GM19463 (cell line): Measurements from ENCODE around the gene UBALD1.
A peak's percentile ranks its signal among the peaks of the same experiment; 100 is the strongest.
"Not testable (repeated sequence)": the region's sequence is repeated elsewhere in the genome, so short reads cannot be mapped to it uniquely, and the experiment has no call there.

Experiments
- ATAC-seq: cut with Tn5 transposase; IDR thresholded peaks from one replicate; pipeline ENCODE4 v1.9.1; 2021; ENCODE audit warnings: mild to moderate bottlenecking, moderate library complexity; ENCODE audit not compliant: unreplicated experiment

UBALD1 gene

DNA sequence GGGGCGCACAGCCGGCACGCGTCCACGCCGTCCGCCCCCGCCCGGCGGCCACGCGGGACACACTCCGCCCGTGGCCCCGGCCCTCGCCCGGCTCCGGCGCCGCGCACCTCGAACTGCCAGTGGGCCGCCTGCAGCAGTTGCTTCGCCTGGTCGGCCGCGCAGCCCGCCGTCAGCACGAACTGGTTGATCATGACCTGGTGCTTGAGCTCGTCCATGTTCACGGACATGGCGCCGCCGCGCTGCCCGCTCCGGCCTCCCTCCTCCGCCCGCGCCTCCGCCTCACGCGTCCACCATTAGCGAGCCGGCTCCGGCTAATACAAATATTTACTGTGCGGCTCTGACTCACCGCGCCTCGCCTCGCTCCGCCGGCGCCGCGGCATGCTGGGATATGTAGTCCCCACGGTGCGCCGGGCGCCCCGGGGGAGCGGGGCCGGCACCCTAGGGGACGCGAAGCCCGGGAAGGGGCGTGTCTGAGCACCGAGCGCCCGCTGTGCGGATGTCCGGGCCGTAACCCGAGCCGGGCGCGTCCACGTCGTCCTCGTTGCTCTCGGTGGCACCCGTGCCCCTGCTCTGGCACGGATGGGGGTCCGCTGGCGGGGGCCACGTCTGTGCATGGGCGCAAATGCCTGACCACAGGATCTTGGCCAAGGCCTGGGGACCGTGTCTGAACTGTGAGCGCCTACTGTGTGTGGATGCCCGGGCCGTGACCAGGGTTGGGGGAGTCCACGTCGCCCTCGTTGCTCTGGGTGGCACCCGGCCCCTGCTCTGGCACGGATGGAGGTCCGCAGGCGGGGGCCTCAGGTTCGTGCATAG lies at the start of gene UBALD1:
UBALD1 (minus strand) TSS at position 318 of the 813 bp plus-strand sequence; CDS start at position 227, 91 bp downstream.
- peak; percentile 52 for ATAC-seq

DNA sequence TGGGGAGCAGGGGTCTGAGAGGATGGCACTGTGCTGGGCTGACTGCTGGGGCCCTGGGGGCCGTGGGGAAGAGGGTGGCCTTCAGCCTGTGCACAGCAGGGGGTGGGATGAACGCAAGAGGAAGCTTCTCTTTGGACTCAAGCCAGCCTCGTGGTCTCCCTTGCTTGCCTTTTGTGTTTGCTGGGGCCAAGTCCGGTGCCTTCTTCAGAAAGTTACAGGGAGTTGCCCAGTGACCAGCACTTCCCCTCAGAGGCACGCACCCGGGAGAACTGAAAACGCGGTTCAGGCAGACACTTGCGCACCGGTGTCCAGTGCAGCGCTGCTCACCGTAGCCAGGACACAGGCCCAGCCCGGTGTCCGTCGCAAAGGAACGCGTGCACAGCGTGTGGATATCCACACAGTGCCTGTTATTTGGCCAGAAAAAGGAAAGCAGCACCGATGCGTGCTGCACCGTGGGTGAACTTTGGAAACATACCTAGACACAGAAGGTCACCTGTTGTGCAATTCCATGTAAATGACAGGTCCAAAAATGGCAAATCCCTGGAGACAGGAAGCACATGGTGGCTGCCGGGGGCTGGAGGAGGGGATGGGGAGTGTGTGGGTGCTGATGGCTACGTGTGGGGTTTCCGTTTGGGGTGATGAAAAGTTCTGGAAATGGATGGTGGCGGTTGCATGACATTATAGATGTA lies 49.2 kb upstream of the UBALD1 start:
- no peak for ATAC-seq

DNA sequence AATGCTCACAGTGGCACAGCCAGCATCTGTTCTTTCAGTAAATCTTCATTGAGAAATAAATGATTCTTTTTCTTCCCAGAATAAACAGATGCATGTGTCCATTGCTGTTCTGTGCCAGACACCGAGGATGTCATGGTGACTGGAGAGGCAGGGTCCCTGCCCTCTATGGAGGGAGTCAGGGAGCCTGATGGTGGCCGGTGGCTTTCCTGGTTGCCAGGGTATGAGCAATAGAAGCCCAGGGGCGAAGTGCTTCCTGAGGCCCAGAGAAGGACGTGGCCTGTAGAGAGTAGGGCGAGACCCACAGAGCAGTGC lies 48.7 kb upstream of the UBALD1 start:
- ATAC-seq: no peak

DNA sequence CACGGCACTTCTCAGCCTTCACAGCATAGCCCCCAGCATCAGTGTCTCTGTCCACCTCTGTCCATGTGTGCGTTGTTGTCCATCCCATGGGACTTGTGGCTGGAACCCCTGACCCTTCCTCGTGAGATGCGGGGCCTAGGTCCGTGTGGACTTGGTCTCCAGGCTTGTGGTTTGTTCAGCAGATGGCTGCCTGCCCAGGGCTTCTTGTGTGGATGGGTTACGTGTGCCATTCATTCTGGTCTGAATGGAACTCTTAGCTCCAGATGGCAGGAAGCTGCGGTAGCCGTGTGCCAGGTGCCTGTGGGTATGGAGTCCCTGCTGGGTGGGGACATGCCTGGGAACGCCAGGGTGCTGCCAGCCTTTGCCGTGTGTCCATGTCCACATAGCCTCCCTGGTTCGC lies 47.0 kb upstream of the UBALD1 start:
- ATAC-seq: no peak

DNA sequence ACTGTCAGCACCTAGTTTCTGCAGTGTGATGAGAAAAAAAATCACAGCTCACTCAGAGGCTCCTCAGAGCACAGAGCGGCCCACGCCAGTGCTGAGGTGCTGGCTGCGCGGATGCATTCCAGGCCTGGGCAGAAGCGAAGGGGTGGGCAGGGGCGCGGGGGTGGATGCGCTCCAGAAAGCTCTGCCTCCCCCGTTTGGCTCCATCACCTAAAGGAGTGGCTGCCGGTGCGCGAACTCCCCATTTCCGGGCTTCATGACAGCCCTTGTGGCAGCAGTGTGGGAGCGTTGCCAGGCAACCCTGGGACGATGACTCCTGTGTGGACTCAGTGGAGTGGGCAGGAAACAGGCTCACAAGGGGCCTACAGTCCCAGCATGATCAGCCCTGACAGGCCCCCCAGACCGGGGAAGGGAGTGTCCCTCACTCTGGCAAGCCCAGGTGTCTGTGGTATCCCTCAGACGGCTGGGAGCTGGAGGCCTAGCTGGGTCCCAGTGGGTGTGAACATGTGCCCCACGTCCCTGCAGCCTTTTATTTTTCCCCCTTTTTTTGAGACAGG lies 45.8 kb upstream of the UBALD1 start:
- ATAC-seq: peak; percentile 45

DNA sequence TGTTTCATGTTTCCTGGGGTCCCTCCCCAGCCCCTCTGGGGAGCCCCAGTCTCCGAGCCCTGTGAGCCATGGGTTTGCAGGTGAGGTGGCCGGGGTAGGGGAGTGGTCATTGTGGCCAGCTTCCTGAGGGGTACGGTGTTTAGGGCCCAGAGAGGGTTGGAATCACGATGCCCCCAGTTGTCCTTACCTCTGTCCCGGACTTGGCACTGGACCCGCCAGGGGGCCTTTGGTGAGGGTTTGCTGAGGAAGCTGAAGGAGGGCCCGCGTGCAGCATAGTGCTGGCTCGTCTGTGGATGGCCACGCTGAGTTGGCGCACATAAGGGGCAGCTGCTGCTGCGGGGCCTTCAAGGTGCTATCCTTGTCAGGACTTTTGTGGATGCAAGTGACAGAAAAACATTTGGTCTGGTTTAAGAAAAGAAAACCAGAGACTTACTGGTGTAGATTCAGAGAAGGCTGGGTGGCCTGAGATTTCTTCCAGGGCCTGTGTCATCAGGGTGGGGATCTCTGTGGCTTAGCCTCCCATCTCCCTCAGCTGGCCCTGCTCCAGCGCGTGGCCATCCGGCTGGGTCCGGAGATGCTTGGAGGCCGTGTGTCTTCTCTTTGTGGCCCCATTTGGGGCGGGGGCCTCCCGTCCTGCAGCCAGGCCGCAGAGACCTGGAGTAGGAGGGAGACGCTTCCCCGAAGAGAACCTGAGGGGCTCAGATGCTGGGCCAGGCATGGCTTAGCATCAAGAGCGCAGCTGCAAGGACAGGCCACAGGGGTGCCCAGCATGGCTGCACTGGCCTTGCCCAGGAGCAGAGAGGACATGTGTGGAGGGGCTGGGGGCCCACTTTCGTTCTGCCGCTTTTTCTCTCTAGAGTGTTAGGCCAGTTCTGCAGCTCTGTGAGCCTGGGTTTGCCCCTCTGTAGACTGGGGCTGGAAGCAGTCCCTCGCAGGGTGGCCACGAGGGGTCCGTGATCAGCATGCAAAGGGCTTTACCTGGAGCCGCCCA lies 45.0 kb upstream of the UBALD1 start:
- ATAC-seq: no peak

DNA sequence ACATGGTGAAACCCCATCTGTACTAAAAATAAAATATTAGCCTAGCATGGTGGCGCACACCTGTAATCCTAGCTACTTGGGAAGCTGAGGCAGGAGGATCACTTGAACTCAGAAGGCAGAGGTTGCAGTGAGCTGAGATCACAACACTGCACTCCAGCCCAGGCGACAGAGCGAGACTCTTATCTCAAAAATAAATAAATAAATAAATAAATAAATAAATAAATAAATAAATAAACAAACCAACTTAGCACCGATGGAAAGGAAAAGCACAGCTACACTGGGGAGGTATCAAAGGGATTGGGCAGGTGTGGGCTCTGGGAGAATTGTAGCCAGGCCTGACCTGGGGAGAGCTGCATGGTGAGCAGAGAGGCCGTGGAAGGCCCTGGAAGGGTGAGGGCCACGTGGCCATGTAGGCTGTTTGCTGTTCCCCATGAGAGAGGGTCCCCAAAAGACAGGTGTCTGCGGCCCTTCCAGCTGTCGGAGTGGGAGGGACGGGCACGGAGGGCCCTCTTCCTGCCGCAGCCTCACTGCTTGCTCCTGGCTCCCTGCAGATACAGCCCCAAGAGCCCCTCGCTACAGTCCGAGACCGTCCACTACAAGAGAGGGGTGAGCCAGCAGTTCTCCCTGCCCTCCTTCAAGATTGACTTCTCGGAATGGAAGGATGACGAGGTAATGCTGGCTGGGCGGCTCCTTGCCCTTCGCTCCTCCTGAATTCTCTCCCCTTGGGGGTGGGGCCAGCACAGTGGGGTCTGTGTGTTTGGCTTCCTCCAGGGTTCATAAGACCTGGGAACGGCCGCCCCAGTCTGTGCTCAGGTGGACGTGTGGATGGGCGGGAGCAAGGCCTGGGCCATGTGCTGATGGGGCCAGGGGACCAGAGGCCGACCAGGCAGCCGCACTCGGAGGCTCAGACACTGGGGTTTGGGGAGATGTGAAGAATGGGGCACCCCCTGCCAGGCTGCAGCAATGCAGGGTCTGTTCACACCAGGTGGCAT lies 42.3 kb upstream of the UBALD1 start:
- ATAC-seq: no peak

DNA sequence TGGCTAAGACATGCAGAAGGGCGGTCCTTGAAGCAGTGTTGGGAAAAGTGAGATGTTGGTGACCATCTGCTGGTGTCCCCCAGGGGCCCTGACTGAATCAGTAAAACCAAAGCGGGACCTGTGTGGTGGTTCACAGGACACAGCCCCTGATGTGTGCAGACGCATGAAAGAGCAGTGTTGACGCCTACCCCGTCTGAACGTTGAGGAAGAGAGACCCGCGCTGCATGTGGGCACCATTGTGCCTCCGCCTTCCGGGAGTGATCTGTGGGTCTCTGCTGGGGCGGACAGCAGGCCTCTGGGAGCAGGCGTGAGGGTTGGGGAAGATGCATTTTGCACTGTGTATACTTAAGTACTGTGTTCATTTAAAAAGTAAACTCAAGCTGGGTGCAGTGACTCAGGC lies 41.5 kb upstream of the UBALD1 start:
- no peak for ATAC-seq

DNA sequence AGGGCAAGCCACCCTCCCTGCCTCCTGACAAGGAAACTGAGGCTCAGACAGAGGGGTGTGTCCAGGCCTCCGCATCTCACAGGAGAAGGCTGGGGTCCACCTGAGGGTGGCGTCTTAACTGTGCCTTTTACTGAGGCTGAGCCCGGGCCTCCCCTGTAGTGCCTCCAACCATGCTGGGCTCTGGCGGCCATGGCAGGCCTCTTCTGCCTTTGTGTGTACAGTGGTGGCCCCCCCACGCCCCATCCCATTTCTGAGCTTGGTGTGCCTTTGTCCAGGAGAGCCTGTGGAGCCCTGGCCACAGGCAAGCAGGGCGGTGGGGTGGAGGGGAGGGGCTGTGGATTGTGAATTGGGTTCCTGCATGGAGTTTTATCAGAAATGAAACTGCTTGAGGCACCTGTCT lies 41.1 kb upstream of the UBALD1 start:
- ATAC-seq: no peak

DNA sequence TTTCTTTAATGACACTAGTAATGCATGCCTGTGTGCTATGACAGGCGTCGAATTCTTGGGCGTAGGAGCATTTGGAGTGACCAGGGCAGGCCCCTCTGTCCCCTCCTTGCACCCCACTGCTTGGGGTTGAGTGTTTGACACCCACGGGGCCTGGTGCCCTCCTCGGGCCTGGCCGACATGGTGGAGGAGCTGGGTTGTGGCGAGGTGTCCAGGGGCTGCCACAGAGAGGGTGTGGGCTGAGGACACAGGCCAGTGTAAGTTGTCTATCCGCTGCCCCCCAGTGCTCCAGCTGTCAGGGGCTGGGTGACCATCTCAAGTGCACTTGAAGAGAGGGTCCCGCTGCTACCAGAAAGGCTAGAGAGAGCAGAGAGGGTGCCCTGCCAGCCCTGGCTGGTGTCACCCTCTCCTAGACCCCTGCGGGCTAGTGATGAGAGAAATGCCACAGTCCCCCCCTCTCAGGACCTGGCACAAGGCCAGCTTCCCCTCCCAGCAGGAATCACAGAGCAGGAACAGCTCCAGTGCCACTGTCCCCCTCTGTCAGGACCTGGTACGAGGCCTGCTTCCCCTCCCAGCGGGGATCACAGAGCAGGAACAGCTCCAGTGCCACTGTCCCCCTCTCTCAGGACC lies 40.4 kb upstream of the UBALD1 start:
- ATAC-seq: no peak

DNA sequence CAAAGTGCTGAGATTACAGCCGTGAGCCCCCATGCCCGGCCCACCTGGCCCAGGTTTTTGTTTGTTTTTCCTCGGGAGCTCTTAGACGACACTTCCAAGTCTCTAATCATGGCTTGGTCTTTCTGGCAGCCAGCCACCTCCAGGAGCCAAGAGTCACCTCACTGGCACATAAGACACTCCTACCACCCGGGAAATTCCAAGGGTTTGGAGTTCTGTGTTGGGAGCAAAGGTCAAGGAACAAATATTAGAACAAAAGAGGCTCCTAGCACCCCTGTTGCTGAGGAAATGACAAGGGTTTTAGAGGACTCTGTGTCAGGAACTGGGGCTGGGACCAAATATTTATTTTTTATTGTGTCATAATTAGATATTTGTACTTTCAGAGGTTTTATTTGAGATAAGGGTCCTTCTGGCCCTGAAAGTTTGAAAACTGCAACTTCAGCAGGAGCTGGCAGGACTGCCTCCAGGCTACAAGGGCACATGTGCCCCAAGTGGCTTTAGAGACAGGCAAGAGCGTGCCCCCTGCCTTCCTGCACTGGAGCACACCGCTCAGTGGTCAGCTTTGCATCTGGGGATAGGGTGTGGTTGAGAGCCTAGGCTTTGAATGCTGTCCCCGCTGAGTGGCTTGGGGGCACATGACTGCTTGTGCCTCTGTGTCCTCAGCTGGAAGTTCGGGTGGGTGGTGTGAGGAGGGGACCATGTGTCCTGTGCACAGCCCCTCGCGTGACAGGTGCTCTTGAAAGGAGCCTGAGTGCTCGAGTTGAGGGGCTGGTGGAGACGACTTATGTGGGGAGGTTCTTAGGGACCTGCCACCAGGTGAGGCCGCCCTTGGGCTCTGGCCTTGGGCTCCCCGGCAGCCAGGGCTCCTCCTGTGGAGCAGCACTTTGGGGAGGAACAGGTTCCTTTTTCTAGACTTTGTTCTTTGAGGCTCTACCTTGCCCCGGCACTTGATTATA lies 39.6 kb upstream of the UBALD1 start:
- no peak for ATAC-seq

DNA sequence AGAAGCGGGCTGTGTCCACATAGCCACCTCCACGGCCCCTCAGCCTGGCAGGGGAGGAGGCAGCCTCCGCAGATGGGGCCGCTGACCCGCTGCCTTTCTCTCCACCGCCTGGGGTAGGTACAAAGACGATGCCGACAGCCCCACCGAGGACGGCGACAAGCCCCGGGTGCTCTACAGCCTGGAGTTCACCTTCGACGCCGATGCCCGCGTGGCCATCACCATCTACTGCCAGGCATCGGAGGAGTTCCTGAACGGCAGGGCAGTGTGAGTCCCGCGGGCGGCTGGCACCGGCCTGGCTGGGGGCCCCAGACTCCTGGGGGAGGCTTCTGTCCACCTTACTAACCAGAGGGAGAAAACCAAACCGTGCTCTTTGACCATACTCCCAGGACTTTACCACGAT lies 37.9 kb upstream of the UBALD1 start:
- no peak for ATAC-seq

DNA sequence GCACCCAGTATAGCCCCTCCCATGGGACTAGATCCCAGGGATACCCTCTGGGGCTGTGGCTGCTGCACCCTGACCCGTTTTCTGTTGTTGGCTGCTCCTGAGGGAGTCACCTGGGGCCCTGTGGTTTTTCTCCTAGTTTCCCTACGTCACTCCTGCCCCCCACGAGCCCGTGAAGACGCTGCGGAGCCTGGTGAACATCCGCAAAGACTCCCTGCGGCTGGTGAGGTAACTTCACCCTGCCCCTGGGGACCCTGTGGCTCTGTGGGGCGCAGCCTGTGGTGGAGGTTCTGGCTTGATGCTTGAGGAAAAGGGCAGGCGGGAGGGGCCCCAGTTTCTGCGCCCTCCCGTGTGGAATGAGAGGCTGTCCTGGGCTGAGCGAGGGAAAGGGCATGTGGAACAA lies 37.1 kb upstream of the UBALD1 start:
- peak; percentile 46 for ATAC-seq

DNA sequence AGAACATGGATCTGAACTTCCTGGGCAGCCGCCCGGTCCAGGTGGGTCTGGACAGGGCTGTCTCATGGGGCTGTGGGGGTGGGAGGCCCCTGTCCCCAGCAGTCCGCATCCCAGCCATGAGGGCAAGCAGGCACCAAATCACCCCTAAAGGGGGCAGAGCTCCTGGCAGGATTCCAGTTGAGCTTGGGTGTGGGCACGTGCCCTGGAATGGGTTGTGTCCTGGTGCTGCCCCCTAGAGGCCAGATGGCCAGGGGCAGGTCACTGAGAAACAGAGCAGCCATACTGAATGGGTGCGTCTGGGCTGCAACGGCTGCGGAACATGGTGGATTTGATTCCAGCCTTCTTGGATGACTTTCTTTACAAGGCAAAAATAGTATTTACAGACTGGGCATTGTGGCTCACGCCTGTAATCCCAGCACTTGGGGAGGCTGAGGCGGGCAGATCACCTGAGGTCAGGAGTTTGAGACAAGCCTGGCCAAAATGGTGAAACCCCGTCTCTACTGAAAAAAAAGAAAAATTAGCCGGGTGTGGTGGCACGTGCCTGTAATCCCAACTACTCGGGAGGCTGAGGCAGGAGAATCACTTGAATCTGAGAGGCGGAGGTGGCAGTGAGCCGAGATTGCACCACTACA lies 35.9 kb upstream of the UBALD1 start:
- ATAC-seq: not testable (repeated sequence)

DNA sequence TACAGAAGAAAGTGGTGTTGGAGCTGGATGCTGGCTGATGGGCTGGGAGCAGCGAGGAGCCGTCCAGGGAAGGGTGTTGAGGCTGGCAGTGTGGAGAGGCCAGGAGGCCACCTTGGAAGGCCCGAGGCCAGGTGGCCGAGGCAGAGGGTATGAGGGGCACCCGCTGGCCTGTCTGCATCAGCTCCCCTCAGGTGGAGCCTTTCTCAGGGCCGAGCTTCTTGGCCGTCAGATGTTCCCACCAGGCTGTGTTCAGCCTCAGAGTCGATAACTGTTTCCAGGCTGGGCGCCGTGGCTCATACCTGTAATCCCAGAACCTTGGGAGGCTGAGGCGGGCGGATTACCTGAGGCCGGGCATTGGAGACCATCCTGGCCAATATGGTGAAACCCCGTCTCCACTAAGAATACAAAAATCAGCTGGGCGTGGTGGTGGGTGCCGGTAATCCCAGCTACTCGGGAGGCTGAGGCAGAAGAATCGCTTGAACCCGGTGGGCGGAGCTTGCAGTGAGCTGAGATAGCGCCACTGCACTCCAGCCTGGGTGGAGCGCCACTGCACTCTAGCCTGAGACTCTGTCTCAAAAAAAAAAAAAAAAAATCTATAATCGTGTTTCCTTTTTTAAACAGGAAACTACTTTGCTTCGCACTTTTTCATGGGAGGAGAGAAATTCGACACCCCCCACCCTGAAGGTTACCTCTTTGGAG lies 35.2 kb upstream of the UBALD1 start:
- ATAC-seq: no peak

DNA sequence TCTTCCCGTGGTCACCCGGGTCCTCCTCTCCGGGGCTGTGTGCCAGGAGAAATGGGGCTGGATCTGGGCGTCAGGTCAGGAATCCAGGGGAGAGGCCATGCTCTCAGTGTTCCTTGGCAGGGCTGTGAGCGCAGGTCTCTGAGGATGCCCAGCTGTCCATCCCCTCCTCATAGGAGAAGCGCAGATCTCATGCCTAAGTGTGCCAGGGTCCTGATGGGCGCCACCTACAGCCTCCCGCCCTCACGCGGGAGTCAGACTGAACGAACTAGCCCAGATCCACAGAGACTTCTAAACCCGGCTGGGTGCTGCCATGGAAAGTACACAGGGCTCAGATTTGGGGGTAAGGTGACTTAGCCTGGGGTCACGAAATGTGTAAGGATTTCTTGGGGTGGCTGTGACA lies 34.2 kb upstream of the UBALD1 start:
- no peak for ATAC-seq

DNA sequence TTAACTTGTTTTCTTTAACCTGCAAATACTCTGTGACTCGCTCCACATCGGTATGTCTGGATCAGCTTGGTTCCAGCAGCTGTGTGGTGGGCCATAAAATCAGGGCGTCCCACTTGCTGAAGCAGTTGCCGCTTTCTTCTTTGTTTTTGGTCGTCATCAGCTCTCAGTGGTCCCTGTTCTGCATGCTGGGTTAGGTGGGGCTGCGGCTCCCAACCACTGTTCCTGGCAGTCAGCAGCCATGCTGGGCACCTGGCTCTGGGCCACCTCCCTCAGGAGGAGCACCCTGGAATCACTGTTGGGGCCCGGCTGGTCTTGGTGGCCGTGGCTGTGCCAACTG lies 32.9 kb upstream of the UBALD1 start:
- no peak for ATAC-seq
